SK-N-MC (cell line): ENCODE results near the gene RBMX.

Experiments
- EZH2 ChIP-seq: fragments of 200-600 bp; sonication (generic); IDR thresholded peaks from one replicate; pipeline ENCODE4 v1.6.1; 2017; ENCODE audit warnings: antibody characterized with exemption
- POLR2AphosphoS5 ChIP-seq: IDR thresholded peaks from 2 replicates; pipeline ENCODE4 v1.6.1; 2012; ENCODE audit warnings: mild to moderate bottlenecking, low read depth, low read length, borderline replicate concordance

GRCh38 chrX:136828830-136829229, 51.7 kb downstream of the RBMX start:
- no peak for TF ChIP-seq POLR2AphosphoS5
- TF ChIP-seq EZH2: no peak
